Stimulated activated CD4-positive, alpha-beta T cell treated with anti-CD3 and anti-CD28 coated beads, Interleukin-4, amount 100 ng/mL, for 48 hours (primary cell): ENCODE measurements around the gene MRPS26.
"Not testable (repeated sequence)": the region's sequence is repeated elsewhere in the genome, so short reads cannot be mapped to it uniquely, and the experiment has no call there.

Experiments
- DNase-seq, 2 donors: peaks; one replicate each; pipeline ENCODE4 v3.0.0-alpha.2; 2020; ENCODE audit warnings: low read depth in 2 of 2

MRPS26 gene

GRCh38 chr20:3074812-3075211 lies 29.0 kb downstream of the MRPS26 start:
- no peak for DNase-seq

GRCh38 chr20:3075315-3075714 lies 29.5 kb downstream of the MRPS26 start:
- DNase-seq = not testable (repeated sequence)

- DNase-seq = no peak
Observed at GRCh38 chr20:3077618-3078134, 31.8 kb downstream of the MRPS26 start.

GRCh38 chr20:3080939-3081388 lies 35.1 kb downstream of the MRPS26 start:
- DNase-seq = no peak

- no peak for DNase-seq
Observed at GRCh38 chr20:3081641-3082040, 35.8 kb downstream of the MRPS26 start.

GRCh38 chr20:3082306-3082951 lies 36.6 kb downstream of the MRPS26 start:
- DNase-seq = no peak

GRCh38 chr20:3082955-3083952 lies 37.4 kb downstream of the MRPS26 start:
- DNase-seq = no peak

GRCh38 chr20:3084283-3084985 lies 38.6 kb downstream of the MRPS26 start, which contains the start of gene AVP:
AVP (minus strand) TSS chr20:3084724; CDS start chr20:3084674, 50 bp downstream.
- no peak for DNase-seq

- DNase-seq = no peak
Observed at GRCh38 chr20:3084986-3085360, 39.1 kb downstream of the MRPS26 start.

- no peak for DNase-seq
Observed at GRCh38 chr20:3085571-3086072, 39.8 kb downstream of the MRPS26 start.

GRCh38 chr20:3088031-3088430 lies 42.2 kb downstream of the MRPS26 start:
- DNase-seq = no peak

GRCh38 chr20:3090565-3090964 lies 44.7 kb downstream of the MRPS26 start:
- DNase-seq = no peak

GRCh38 chr20:3092611-3093379 lies 46.9 kb downstream of the MRPS26 start:
- peak in 1 of 2 donors; percentile 45 for DNase-seq

- DNase-seq = no peak
Observed at GRCh38 chr20:3093861-3094361, 48.1 kb downstream of the MRPS26 start.

- no peak for DNase-seq
Observed at GRCh38 chr20:3094848-3095629, 49.2 kb downstream of the MRPS26 start.
